ENCODE measurements around the gene BCR. TPM values are rescaled to one million over a fixed set of nuclear protein-coding genes. Genes with fewer than 3 reads are reported as not detected.

The BCR gene
- total and polyA plus RNA-seq, 2 of the 8 experiments (the other 6 are each of a cell fraction or from before 2014, with no cell fraction given), result 66.7 to 130 TPM

DNA sequence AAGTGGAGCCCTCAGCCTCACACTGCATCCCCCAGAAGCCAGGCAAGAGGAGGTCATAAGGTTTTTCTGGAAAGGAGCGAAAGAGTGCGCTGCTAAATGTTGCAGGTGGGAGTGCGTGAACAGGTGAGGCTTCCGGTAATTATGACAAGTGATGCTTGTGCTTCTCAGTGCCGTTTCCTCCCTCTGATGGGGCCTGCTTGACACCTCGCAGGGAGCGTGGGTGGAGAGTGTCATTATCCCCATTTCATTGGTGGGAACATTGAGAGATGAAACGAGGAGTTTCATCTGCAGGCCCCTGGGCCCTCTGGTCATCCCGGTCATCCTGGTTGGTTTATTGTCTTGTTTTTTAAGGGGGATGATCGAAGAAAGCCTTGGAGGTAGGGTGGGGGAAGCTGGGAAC is 57.5 kb downstream of the BCR start:
- Histone ChIP-seq H3K23ac (ENCODE audit: insufficient read length) (no peak overlapping the region), H3K9me3 (ENCODE audit: insufficient read depth in 2 of 2, low read depth in 1 of 2, low read length in 1 of 2) (no peaks in the 10 kb centered on the region; a peak in 1 of 4 replicates), H4K91ac (replicated peaks; ENCODE audit: insufficient read length, low read length) (no peak overlapping the region), H3K79me1 (ENCODE audit: low read depth, low read length) (peaks cover 30% of the 10 kb centered on the region), H2AFZ (ENCODE audit: low read length) (no peak overlapping the region), H3K4me2 (ENCODE audit: insufficient read depth in 1 of 2, low read depth in 2 of 2, low read length in 2 of 2) (no peak overlapping the region; a peak in 1 of 4 replicates), H3K56ac (replicated peaks; ENCODE audit: insufficient read length, low read depth, low read length) (no peak overlapping the region), H2BK5ac (ENCODE audit: low read depth, low read length) (peak overlapping the region; percentile 66; the same call in 1 of the 2 replicates), H2AK5ac (ENCODE audit: low read depth, low read length) (no peak overlapping the region), H3K23me2 (ENCODE audit: low read depth, low read length) (peaks cover 7% of the 10 kb centered on the region; the same call in 1 of the 2 replicates), H3K27ac (ENCODE audit: low read depth, low read length) (no peak overlapping the region), H2BK15ac (ENCODE audit: low read length) (no peak overlapping the region), H3K27me3 (replicated peaks in 1 of 4; ENCODE audit: control insufficient read depth in 3 of 4, extremely low read depth in 1 of 4, insufficient read depth in 3 of 4, low read length in 3 of 4) (no peaks in the 10 kb centered on the region), H2BK12ac (ENCODE audit: low read depth, low read length) (no peak overlapping the region), H4K5ac (ENCODE audit: insufficient read length, low read depth, low read length) (no peak overlapping the region), H3K4me1 (replicated peaks in 1 of 4; ENCODE audit: control insufficient read depth in 3 of 4, insufficient read depth in 4 of 4, low read length in 3 of 4) (peaks cover 21 to 40% (median 30%) of the 10 kb centered on the region in 4 experiments), H2BK120ac (replicated peaks; ENCODE audit: low read depth, low read length) (no peak overlapping the region), H3K79me2 (ENCODE audit: control insufficient read depth in 1 of 2, insufficient read depth in 2 of 2, low read length in 2 of 2) (peaks cover 33 to 80% of the 10 kb centered on the region in 2 experiments), H3K4ac (replicated peaks; ENCODE audit: insufficient read length, low read depth, low read length) (no peak overlapping the region), H2BK20ac (ENCODE audit: low read length) (no peak overlapping the region), H3K4me3 (ENCODE audit: extremely low read depth in 1 of 4, insufficient read depth in 2 of 4, low read depth in 3 of 4, low read length in 4 of 4) (no peak overlapping the region), H3K18ac (ENCODE audit: extremely low read depth, low read length) (no peak overlapping the region), H3K14ac (ENCODE audit: insufficient read length) (no peak overlapping the region), H3K9ac (replicated peaks in 1 of 4; ENCODE audit: extremely low read depth in 1 of 4, low read depth in 3 of 4, low read length in 3 of 4) (no peak overlapping the region), H4K20me1 (replicated peaks in 1 of 2; ENCODE audit: control insufficient read depth in 1 of 2, insufficient read depth in 2 of 2, low read length in 2 of 2) (peaks cover 12 to 16% of the 10 kb centered on the region in 2 experiments), H3K36me3 (ENCODE audit: control insufficient read depth in 2 of 4, insufficient read depth in 4 of 4, low read length in 3 of 4) (no peaks in the 10 kb centered on the region; a peak in 1 of 8 replicates), H4K8ac (ENCODE audit: extremely low read depth, insufficient read depth, low read length) (no peak overlapping the region)
- 89% methylated on average over 6 of the region's 10 CpGs; no CpG with 5 or more reads in 1 of the 2 experiments for WGBS, 2 experiments (ENCODE audit: extremely low coverage in 1 of 2, insufficient coverage in 1 of 2, insufficient read length in 1 of 2, insufficient replicate concordance in 2 of 2, low coverage in 1 of 2, low lambda C conversion rate in 2 of 2, missing lambda C conversion rate in 1 of 2)
- no peak for FAIRE-seq
- ChIA-PET POLR2A (ENCODE audit: partially characterized antibody) (interaction anchor here (0.9 to 1.4 kb wide), 3 partner anchors 10 to 26 kb away, joined by 3 to 4 read pairs (median 3); no protein-coding TSS in a partner anchor), CTCF (ENCODE audit: partially characterized antibody) (interaction anchor here (1.2 to 3.0 kb wide), 5 partner anchors 11 to 81 kb away, joined by 3 to 14 read pairs (median 5); partner anchors contain the start of gene BCR)
- no peak for DNase-seq (ENCODE audit: low read depth in 1 of 2, low spot score in 2 of 2)
- TF ChIP-seq JUND (IDR thresholded peaks at IDR 0.05; ENCODE audit: low read length) (no peak), GABPA (IDR thresholded peaks at IDR 0.05; ENCODE audit: borderline replicate concordance, insufficient read depth, low read length) (no peak), TEAD4 (IDR thresholded peaks at IDR 0.05; ENCODE audit: low read depth, low read length) (no peak), RAD21 (IDR thresholded peaks at IDR 0.05 in 1 of 2, conservative IDR thresholded peaks at IDR 0.05 in 1 of 2; ENCODE audit: low read depth in 2 of 2, low read length in 2 of 2) (no peak)

Measured in H1 (cell line).